Dendritic cell treated with granulocyte-macrophage colony-stimulating factor and Interleukin-4, amounts not matched to agents 40 ng/mL and 50 ng/mL, for 4 days (primary cell): ENCODE measurements around the gene MEOX1.

Source experiments
- H3K27ac Mint-ChIP-seq: one replicate; pipeline ENCODE4 v1.8.0; 2022; ENCODE audit warnings: mild to moderate bottlenecking, mixed read lengths
- H3K27me3 Mint-ChIP-seq: one replicate; pipeline ENCODE4 v1.8.0; 2022; ENCODE audit warnings: mild to moderate bottlenecking, mixed read lengths
- H3K36me3 Mint-ChIP-seq: one replicate; pipeline ENCODE4 v1.8.0; 2022; ENCODE audit warnings: low read depth, mixed read lengths
- H3K4me1 Mint-ChIP-seq: one replicate; pipeline ENCODE4 v1.8.0; 2022; ENCODE audit warnings: low read depth, mixed read lengths
- H3K4me3 Mint-ChIP-seq: one replicate; pipeline ENCODE4 v1.8.0; 2022; ENCODE audit warnings: mild to moderate bottlenecking, moderate library complexity, mixed read lengths
- H3K9me3 Mint-ChIP-seq: one replicate; pipeline ENCODE4 v1.8.0; 2022; ENCODE audit warnings: mixed read lengths
- intact Hi-C: fragments of 100-400 bp; cut with micrococcal nuclease; formaldehyde crosslinking; loops from one replicate; pipeline ENCODE4 v1.15.0; 2022

Gene MEOX1

DNA sequence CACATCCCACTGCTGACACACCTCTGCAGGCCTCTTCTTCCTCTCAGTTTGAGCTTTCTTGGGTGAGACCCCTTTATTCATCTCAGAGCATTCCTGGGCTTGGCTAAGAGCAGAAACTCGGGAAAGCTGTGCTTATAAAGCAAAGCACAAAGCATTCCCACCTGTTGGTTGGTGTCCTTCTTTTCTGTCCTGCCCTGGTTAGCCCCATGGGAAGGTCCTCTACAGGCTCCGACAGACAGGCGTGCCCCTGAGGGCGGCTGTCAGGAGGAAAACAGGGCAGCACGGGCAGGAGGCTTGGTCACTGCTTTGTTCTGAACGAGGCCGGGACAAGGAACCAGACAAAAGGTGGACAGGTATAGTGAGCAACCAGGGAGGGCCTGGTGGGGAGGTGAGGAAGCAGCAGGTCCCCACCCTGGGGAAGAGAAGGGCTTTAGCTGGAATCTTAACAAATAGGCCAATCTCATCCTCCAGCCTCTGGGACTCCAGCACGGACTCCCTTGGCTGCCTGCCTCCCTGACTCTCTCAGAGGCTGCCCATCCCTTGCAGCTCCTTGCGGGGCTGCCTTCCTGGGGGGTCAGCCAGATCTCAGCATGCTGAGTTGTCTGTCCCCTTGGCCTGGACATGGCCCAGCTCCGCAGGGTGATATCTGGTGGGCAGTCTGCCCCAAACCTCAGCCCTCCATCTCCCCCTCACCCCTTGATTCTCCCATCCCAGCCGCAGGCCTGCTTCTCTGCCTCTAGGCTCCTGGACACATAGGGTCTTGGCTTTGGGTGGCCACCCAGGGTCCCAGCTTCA lies 1.7 kb downstream of the MEOX1 start:
- peaks cover 24% of the 10 kb centered on the region for H3K4me1 Mint-ChIP-seq
- H3K27ac Mint-ChIP-seq: no peak overlapping the region
- H3K36me3 Mint-ChIP-seq: no peaks in the 10 kb centered on the region
- no peak overlapping the region for H3K4me3 Mint-ChIP-seq
- no peaks in the 10 kb centered on the region for H3K9me3 Mint-ChIP-seq
- intact Hi-C loops: no loop called here
- H3K27me3 Mint-ChIP-seq: peaks cover 21% of the 10 kb centered on the region

- H3K36me3 Mint-ChIP-seq: no peaks in the 10 kb centered on the region
- H3K4me3 Mint-ChIP-seq: no peak overlapping the region
- no peaks in the 10 kb centered on the region for H3K9me3 Mint-ChIP-seq
- peaks cover 21% of the 10 kb centered on the region for H3K27me3 Mint-ChIP-seq
- H3K27ac Mint-ChIP-seq: no peak overlapping the region
- H3K4me1 Mint-ChIP-seq: peaks cover 24% of the 10 kb centered on the region
- intact Hi-C loops: no loop called here
Observed at GRCh38 chr17:43658900-43659299, 2.8 kb downstream of the MEOX1 start.

DNA sequence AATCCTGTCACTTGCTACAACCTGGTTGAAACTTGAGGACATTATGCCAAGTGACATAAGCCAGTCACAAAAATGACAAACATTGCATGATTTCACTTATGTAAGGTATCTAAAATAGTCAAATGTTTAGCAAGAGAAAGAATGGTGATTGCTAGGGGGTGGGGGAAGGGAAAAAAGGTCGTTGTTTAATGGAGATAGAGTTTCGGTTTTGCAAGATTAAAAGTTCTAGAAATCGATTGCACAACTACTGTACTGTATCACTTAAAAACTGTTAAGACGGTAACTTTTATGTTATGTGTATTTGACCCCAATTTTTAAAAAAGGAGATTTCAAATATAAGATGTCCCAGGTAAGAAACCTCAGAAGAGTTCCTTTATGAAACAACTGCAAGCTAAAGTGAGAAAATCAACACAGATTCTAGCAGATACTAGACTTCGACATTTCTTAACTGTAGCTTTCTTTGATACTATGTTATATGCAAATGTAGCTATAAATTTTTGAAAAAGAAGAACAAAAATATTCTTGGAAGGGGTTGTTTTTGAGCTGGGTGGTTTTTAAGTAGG lies 5.9 kb downstream of the MEOX1 start:
- Mint-ChIP-seq H3K36me3 (no peaks in the 10 kb centered on the region), H3K27ac (peak overlapping the region; percentile 29), H3K4me3 (peak overlapping the region; percentile 46), H3K4me1 (peaks cover 31% of the 10 kb centered on the region), H3K9me3 (no peaks in the 10 kb centered on the region), H3K27me3 (peaks cover 7% of the 10 kb centered on the region)
- intact Hi-C loops: no loop called here

DNA sequence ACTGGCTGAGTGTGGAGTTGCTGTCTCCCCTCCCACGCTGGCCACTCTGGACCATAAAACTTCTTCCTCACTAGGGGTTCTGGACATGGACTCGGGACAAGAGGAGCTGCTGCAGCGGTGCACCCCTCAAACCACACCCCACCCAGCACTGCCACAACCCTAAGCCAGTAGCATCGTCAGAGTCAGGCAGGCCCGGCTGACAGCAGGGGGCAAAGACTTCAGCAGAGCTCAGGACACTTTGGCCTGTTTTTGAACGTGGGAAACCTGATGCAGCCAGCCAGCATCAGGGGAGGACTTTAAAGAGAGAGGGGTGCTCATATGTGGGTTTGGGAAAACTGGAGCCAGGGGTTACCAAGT lies 9.6 kb downstream of the MEOX1 start:
- H3K27ac Mint-ChIP-seq: no peak overlapping the region
- no peaks in the 10 kb centered on the region for H3K9me3 Mint-ChIP-seq
- H3K4me1 Mint-ChIP-seq: peaks cover 40% of the 10 kb centered on the region
- H3K27me3 Mint-ChIP-seq: peaks cover 14% of the 10 kb centered on the region
- intact Hi-C loops: no loop called here
- no peak overlapping the region for H3K4me3 Mint-ChIP-seq
- no peaks in the 10 kb centered on the region for H3K36me3 Mint-ChIP-seq

DNA sequence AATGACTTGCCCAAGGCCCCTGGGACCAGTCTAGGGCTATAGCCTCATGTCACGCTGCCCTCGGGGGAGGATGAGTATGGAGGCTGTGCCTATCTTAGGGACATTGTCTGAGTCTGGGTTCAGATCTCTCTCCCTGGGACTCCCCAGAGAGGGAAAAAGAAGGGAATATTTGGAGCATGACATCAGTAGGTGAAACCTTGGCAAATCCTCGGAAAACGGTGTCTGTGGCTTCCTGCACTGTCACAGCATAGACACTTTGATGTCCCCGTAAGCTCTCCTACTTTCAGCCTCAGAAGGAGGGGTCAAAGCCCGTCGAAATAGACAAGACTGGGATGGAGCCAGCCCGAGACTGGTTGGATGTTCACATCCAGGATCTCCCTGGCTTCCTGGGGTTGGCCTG lies 11.3 kb downstream of the MEOX1 start:
- intact Hi-C loops: no loop called here
- H3K27ac Mint-ChIP-seq: no peak overlapping the region
- H3K4me1 Mint-ChIP-seq: peaks cover 30% of the 10 kb centered on the region

GRCh38 chr17:43648916-43649315 lies 12.8 kb downstream of the MEOX1 start:
- no peak overlapping the region for H3K4me3 Mint-ChIP-seq
- H3K36me3 Mint-ChIP-seq: no peaks in the 10 kb centered on the region
- H3K27me3 Mint-ChIP-seq: peaks cover 36% of the 10 kb centered on the region
- no peaks in the 10 kb centered on the region for H3K9me3 Mint-ChIP-seq
- intact Hi-C loops: no loop called here
- H3K4me1 Mint-ChIP-seq: peaks cover 29% of the 10 kb centered on the region
- peak overlapping the region; percentile 3 for H3K27ac Mint-ChIP-seq

More for the DNA sequence above, 11.3 kb downstream of the MEOX1 start:
- H3K36me3 Mint-ChIP-seq: no peaks in the 10 kb centered on the region
- no peaks in the 10 kb centered on the region for H3K9me3 Mint-ChIP-seq
- peaks cover 21% of the 10 kb centered on the region for H3K27me3 Mint-ChIP-seq
- H3K4me3 Mint-ChIP-seq: no peak overlapping the region

DNA sequence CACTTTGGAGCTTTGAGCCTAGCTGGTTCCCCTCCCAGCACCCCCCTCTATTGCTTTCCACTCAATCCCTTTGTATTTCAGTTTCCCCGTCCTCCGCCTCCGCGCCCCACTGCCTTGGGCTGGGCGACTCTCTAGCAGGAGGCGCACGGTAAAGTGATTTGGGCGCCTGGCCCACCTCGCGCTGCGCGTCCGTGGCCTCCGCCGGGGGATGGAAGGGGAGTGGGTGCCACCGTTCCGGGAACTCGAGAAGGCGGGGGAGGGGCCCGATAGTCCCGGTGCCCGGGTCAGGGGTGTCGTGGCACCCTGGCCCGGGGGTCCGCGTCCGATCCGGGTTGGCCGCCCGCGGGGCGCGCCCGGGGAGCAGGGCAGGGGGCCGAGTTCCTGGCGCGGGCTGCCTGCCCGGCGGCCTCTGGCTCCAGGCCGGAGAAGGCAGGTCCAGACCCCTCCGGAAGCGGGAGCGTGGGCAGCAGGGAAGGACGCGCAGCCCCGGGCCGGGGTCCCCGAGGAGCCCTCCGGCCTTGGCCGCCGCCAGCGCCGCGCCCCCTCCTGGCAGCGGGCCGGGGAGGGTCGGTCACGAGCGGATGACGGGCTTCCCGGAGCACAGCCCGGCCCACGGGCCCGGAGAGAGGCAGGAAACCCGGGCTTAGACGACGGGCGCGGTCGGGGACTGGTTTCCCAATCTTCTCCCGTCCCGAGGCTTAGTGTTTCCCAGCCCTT lies 15.8 kb downstream of the MEOX1 start:
- Mint-ChIP-seq H3K9me3 (no peaks in the 10 kb centered on the region), H3K36me3 (no peaks in the 10 kb centered on the region), H3K4me1 (peaks cover 21% of the 10 kb centered on the region), H3K27ac (no peak overlapping the region), H3K27me3 (peaks cover 37% of the 10 kb centered on the region), H3K4me3 (peak overlapping the region; percentile 64)
- intact Hi-C loops: no loop called here

DNA sequence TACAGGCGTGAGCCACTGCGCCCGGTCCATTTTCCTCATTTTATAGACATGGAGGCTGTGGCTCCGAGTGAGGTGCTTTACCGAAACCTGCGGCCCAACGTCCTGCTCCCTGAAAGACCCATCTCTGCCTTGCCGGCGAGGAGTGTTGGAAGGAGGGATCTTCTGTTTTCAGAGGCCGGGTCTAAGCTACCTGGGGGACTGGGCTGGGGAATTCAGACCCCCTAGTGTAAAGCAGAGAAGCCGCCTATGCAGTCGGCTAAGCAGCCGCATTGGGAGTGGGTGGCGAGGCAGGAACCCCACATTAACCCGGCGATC lies 16.3 kb downstream of the MEOX1 start:
- Mint-ChIP-seq H3K27me3 (peaks cover 41% of the 10 kb centered on the region), H3K9me3 (no peaks in the 10 kb centered on the region), H3K4me1 (peaks cover 21% of the 10 kb centered on the region), H3K36me3 (no peaks in the 10 kb centered on the region), H3K27ac (no peak overlapping the region), H3K4me3 (peak overlapping the region; percentile 64)
- intact Hi-C loops: no loop called here

DNA sequence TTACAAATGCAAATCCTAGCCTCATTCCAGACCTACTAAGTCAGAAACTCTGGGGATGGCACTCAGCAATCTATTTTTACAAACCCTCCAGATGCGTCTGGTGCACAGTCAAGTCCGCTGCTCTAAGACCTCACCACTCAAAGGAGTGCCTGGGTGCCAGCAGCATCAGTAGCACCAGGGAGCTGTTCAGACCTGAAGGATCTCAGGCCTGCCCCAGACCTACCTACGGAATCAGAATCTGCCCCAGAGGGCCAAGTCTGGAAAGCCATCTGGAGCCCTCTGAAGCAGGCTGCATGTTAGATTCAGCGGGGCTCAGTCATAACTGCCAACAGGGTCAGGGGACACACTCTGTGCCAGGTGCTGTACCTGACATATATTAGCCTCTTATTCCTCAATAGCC lies 17.6 kb downstream of the MEOX1 start:
- H3K9me3 Mint-ChIP-seq: no peaks in the 10 kb centered on the region
- no peak overlapping the region for H3K27ac Mint-ChIP-seq
- peaks cover 41% of the 10 kb centered on the region for H3K27me3 Mint-ChIP-seq
- intact Hi-C loops: no loop called here
- H3K36me3 Mint-ChIP-seq: no peaks in the 10 kb centered on the region
- H3K4me3 Mint-ChIP-seq: no peak overlapping the region
- peaks cover 21% of the 10 kb centered on the region for H3K4me1 Mint-ChIP-seq

GRCh38 chr17:43641416-43641815 lies 20.3 kb downstream of the MEOX1 start:
- peaks cover 2% of the 10 kb centered on the region for H3K4me1 Mint-ChIP-seq
- H3K27me3 Mint-ChIP-seq: peaks cover 39% of the 10 kb centered on the region
- intact Hi-C loops: no loop called here
- H3K36me3 Mint-ChIP-seq: no peaks in the 10 kb centered on the region
- no peak overlapping the region for H3K4me3 Mint-ChIP-seq
- no peaks in the 10 kb centered on the region for H3K9me3 Mint-ChIP-seq
- H3K27ac Mint-ChIP-seq: no peak overlapping the region

DNA sequence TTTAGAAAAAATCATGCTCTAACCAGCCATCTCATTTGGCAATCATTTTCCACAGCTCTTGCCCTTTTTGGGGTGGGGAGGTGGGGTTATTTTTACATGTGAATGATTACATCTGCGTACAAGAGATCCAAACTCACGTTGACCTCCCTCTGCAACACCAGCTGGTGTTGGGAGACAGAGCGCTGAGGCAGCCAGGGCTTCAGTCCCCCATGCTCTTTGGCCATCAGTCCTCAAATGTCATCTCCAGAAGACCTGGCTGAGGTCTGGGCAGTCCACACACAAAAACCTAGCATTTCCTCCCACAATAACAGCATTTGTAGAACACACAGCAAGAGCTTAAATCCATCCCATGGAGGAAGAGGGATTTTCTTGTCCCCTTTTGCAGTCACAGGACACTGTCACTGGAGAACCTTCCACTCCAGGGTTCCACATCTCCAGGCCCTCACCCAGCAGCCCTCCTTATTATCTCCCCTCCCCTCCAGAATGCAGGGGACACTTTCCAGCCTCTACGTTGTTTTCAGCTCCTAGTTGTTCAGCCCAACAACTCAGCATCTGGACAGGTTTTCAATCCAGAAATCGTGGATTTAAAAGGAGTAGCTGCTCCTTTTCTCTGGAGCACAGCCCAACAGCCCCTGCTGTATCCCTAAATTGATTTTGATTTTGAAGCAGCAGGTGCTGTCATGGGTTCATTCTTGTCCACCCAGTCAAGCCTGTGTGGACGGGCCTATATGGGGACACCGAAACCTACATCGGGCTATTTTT lies 21.1 kb downstream of the MEOX1 start:
- Mint-ChIP-seq H3K27me3 (peaks cover 37% of the 10 kb centered on the region), H3K4me1 (no peaks in the 10 kb centered on the region), H3K36me3 (no peaks in the 10 kb centered on the region), H3K27ac (no peak overlapping the region), H3K4me3 (no peak overlapping the region), H3K9me3 (no peaks in the 10 kb centered on the region)
- intact Hi-C loops: no loop called here

GRCh38 chr17:43637563-43638323 lies 24.0 kb downstream of the MEOX1 start:
- Mint-ChIP-seq H3K4me3 (no peak overlapping the region), H3K27me3 (peaks cover 18% of the 10 kb centered on the region), H3K36me3 (no peaks in the 10 kb centered on the region), H3K27ac (no peak overlapping the region), H3K4me1 (no peaks in the 10 kb centered on the region), H3K9me3 (no peaks in the 10 kb centered on the region)
- intact Hi-C loops: no loop called here

GRCh38 chr17:43636426-43636825 lies 25.3 kb downstream of the MEOX1 start:
- Mint-ChIP-seq H3K9me3 (no peaks in the 10 kb centered on the region), H3K4me3 (no peak overlapping the region), H3K27ac (no peak overlapping the region), H3K27me3 (peaks cover 17% of the 10 kb centered on the region), H3K36me3 (no peaks in the 10 kb centered on the region), H3K4me1 (no peaks in the 10 kb centered on the region)
- intact Hi-C loops: no loop called here
